Anterior cingulate cortex (tissue), 58 donors: ENCODE results near the gene CCZ1B.
"Not testable (repeated sequence)": the region's sequence is repeated elsewhere in the genome, so short reads cannot be mapped to it uniquely, and the experiment has no call there.

Experiments used
- DNase-seq, 58 donors: peaks; one replicate each; lab custom pipeline; 2025; lab: John Stamatoyannopoulos, UW

Gene CCZ1B

GRCh38 chr7:6831018-6831725 is 5.1 kb upstream of the CCZ1B start:
- DNase-seq = no peak

- not testable (repeated sequence) for DNase-seq
Observed at GRCh38 chr7:6830026-6830425, 4.0 kb upstream of the CCZ1B start.

GRCh38 chr7:6829616-6830015 is 3.5 kb upstream of the CCZ1B start:
- not testable (repeated sequence) for DNase-seq

- peak in 10 of 58 donors; percentile 0 to 33 (median 2) for DNase-seq
Observed at GRCh38 chr7:6827180-6827579, 1.1 kb upstream of the CCZ1B start.

- not testable (repeated sequence) for DNase-seq
Observed at GRCh38 chr7:6825236-6826125, 594 bp downstream of the CCZ1B start.

GRCh38 chr7:6821622-6822021 is 4.5 kb downstream of the CCZ1B start:
- not testable (repeated sequence) for DNase-seq

GRCh38 chr7:6815470-6815869 is 10.6 kb downstream of the CCZ1B start:
- DNase-seq = not testable (repeated sequence)

- not testable (repeated sequence) for DNase-seq
Observed at GRCh38 chr7:6813011-6813410, 13.1 kb downstream of the CCZ1B start.

- DNase-seq = not testable (repeated sequence)
Observed at GRCh38 chr7:6807959-6808358, 18.1 kb downstream of the CCZ1B start.

- not testable (repeated sequence) for DNase-seq
Observed at GRCh38 chr7:6807393-6807918, 18.6 kb downstream of the CCZ1B start.

GRCh38 chr7:6800331-6800730 is 25.7 kb downstream of the CCZ1B start:
- DNase-seq = not testable (repeated sequence)

- DNase-seq = not testable (repeated sequence)
Observed at GRCh38 chr7:6799887-6800286, 26.2 kb downstream of the CCZ1B start.

GRCh38 chr7:6798047-6798446 is 28.0 kb downstream of the CCZ1B start:
- not testable (repeated sequence) for DNase-seq

GRCh38 chr7:6797218-6797617 is 28.9 kb downstream of the CCZ1B start:
- not testable (repeated sequence) for DNase-seq

GRCh38 chr7:6794276-6794675 is 31.8 kb downstream of the CCZ1B start:
- not testable (repeated sequence) for DNase-seq

- DNase-seq = not testable (repeated sequence)
Observed at GRCh38 chr7:6792113-6792872, 33.8 kb downstream of the CCZ1B start.

- DNase-seq = not testable (repeated sequence)
Observed at GRCh38 chr7:6789353-6789752, 36.7 kb downstream of the CCZ1B start.

GRCh38 chr7:6781581-6781980 is 44.5 kb downstream of the CCZ1B start:
- DNase-seq = not testable (repeated sequence)

GRCh38 chr7:6761186-6761585 is 64.9 kb downstream of the CCZ1B start:
- DNase-seq = not testable (repeated sequence)

- not testable (repeated sequence) for DNase-seq
Observed at GRCh38 chr7:6753964-6754363, 72.1 kb downstream of the CCZ1B start, which contains the start of gene RSPH10B2. TSS of gene RSPH10B2 (plus strand) at chr7:6754103. CDS start at chr7:6757678, 3,575 bp downstream.
